NT2/D1 (cell line): ENCODE results near the gene CACNA1C.

Experiments used
- SUZ12 ChIP-seq: IDR thresholded peaks from 2 replicates; pipeline ENCODE4 v1.6.1; 2011; ENCODE audit not compliant: insufficient read length, insufficient read depth; ENCODE audit errors: extremely low read depth
- YY1 ChIP-seq: IDR thresholded peaks from 2 replicates; pipeline ENCODE4 v1.6.1; 2011; ENCODE audit not compliant: insufficient read length, insufficient read depth
- ZNF274 ChIP-seq: IDR thresholded peaks from 2 replicates; pipeline ENCODE4 v1.6.1; 2011; ENCODE audit warnings: mild to moderate bottlenecking, low read depth, low read length

- TF ChIP-seq SUZ12 (no peak), YY1 (no peak), ZNF274 (no peak)
These were observed 8.6 kb downstream of the CACNA1C start for GRCh38 chr12:2061402-2061801.
